PC-3 (cell line): ENCODE data around the gene FOXO6. TPM values are rescaled to one million over a fixed set of nuclear protein-coding genes. Genes with fewer than 3 reads are reported as not detected.

Experiments
- ATAC-seq: fragments of 200-7000 bp; cut with Tn5 transposase; 2 replicates; pipeline ENCODE4 v1.9.1; 2020; ENCODE audit warnings: mild to moderate bottlenecking, moderate library complexity
- BruUV-seq: library from RNA; stranded (reverse); fragments of 400-500 nt; replicated peaks from 2 replicates; lab custom pipeline; 2021; lab: Mats Ljungman, UMichigan
- CTCF ChIA-PET: fragments of 300-600 bp; sonication (Branson Sonifier 250); formaldehyde crosslinking; loops from one replicate; lab custom pipeline; 2022; ENCODE audit warnings: antibody characterized with exemption; lab: Charles Lee
- POLR2A ChIA-PET: fragments of 300-600 bp; sonication (Branson Sonifier 250); formaldehyde crosslinking; loops from one replicate; lab custom pipeline; 2022; ENCODE audit warnings: antibody characterized with exemption; ENCODE audit not compliant: unreplicated experiment; lab: Charles Lee
- DNase-seq: peaks from one replicate; pipeline ENCODE4 v3.0.0-alpha.2; 2015
- H2AFZ ChIP-seq: fragments of 300-600 bp; sonication (generic); 2 replicates; pipeline ENCODE4 v1.6.0; 2016; ENCODE audit warnings: antibody characterized with exemption, low read length
- H3F3A ChIP-seq: fragments of 300-600 bp; sonication (generic); one replicate; pipeline ENCODE4 v1.6.0; 2017; ENCODE audit warnings: antibody characterized with exemption, low read length, control low read depth, mild to moderate bottlenecking; ENCODE audit not compliant: unreplicated experiment
- H3K27ac ChIP-seq: fragments of 300-600 bp; sonication (generic); 2 replicates; pipeline ENCODE4 v1.5.1; 2016; ENCODE audit warnings: mild to moderate bottlenecking, low read length
- H3K27me3 ChIP-seq: fragments of 300-600 bp; sonication (generic); 2 replicates; pipeline ENCODE4 v1.6.1; 2016; ENCODE audit warnings: low read length, mixed read lengths
- H3K36me3 ChIP-seq: fragments of 300-600 bp; sonication (generic); 2 replicates; pipeline ENCODE4 v1.6.1; 2016; ENCODE audit warnings: low read depth, mixed run types, low read length, mixed read lengths
- H3K4me1 ChIP-seq: fragments of 300-600 bp; sonication (generic); 2 replicates; pipeline ENCODE4 v1.5.1; 2016; ENCODE audit warnings: low read length; ENCODE audit not compliant: insufficient read depth
- H3K4me2 ChIP-seq: fragments of 300-600 bp; sonication (generic); 2 replicates; pipeline ENCODE4 v1.6.0; 2016; ENCODE audit warnings: low read length
- H3K4me3 ChIP-seq: fragments of 300-600 bp; sonication (generic); 2 replicates; pipeline ENCODE4 v1.5.1; 2016; ENCODE audit warnings: mild to moderate bottlenecking, low read length, mixed read lengths
- H3K79me2 ChIP-seq: fragments of 300-600 bp; sonication (generic); 2 replicates; pipeline ENCODE4 v1.6.1; 2017; ENCODE audit warnings: low read length, mixed read lengths
- H3K9ac ChIP-seq: fragments of 300-600 bp; sonication (generic); 2 replicates; pipeline ENCODE4 v1.6.0; 2016; ENCODE audit warnings: mild to moderate bottlenecking, low read length
- H3K9me2 ChIP-seq: fragments of 300-600 bp; sonication (generic); replicated peaks from 2 replicates; pipeline ENCODE4 v1.6.1; 2016; ENCODE audit warnings: mixed run types, low read length, mixed read lengths
- H3K9me3 ChIP-seq: fragments of 300-600 bp; sonication (generic); 2 replicates; pipeline ENCODE4 v1.6.1; 2016; ENCODE audit warnings: low read length, mixed read lengths
- H4K20me1 ChIP-seq: fragments of 300-600 bp; sonication (generic); 2 replicates; pipeline ENCODE4 v1.6.1; 2016; ENCODE audit warnings: low read length, mixed read lengths
- EZH2 ChIP-seq: fragments of 300-600 bp; sonication (generic); IDR thresholded peaks from one replicate; pipeline ENCODE4 v1.6.1; 2017; ENCODE audit warnings: antibody characterized with exemption, mild to moderate bottlenecking, low read length; ENCODE audit not compliant: unreplicated experiment
- EZH2phosphoT487 ChIP-seq: fragments of 300-600 bp; sonication (generic); IDR thresholded peaks from 2 replicates; pipeline ENCODE4 v1.6.1; 2018; ENCODE audit warnings: mild to moderate bottlenecking, antibody characterized with exemption, low read length, borderline replicate concordance
- intact Hi-C: fragments of 100-400 bp; cut with micrococcal nuclease; formaldehyde crosslinking; loops from 2 replicates; pipeline ENCODE4 v1.9.0; 2023
- total RNA-seq: library from RNA; depleted of rRNA; stranded (reverse); fragments of >200 nt; gene quantifications from 2 replicates; pipeline ENCODE4 v1.2.3, GENCODE V29; 2014
- TF ChIP-seq, protein P1 (sequence below): fragments of 300-600 bp; sonication (generic); conservative IDR thresholded peaks from 2 replicates; pipeline ENCODE4 v1.5.1; 2017; ENCODE audit warnings: antibody characterized with exemption, low read depth, mild to moderate bottlenecking, low read length

The FOXO6 gene
- total RNA-seq, 1 experiment from 2014 or later = 1.2 TPM

DNA sequence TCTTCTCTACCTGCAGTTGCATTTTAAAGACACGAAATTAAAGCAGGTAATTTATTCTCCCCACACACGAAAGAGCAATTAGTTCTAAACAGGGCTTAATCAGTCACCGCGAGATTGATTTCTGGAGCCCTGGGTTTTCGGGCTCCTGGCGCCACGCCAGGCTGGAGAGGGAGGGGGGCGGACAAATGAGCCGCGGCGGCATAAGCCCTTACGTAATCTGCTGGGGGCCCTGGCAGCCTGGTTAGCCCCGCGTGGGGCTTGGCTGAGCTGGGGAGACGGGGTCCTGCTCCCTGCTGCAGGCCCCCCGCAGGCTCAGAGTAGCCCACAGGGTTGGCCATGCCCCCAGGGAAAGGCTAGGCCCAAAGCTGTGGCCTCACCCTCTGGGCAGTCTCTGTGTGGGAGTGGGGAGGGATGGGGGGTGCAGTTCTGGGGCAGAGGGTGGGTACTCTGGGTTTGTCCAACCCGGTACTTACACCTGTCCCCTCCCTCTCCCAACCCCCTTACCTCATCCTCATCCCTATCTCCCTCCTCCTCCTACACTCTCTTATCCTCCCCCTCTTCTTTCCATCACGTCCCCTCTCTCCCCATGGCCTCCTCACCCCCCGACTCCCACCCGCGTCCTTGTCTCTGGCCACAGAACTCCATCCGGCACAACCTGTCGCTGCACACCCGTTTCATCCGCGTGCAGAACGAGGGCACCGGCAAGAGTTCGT lies 19.9 kb downstream of the FOXO6 start:
- H3K27me3 ChIP-seq = no peaks in the 10 kb centered on the region
- CTCF ChIA-PET = interaction anchor here (1.5 kb wide), 1 partner anchor 20 kb away, joined by 11 read pairs; the partner anchor contains the start of gene FOXO6

DNA sequence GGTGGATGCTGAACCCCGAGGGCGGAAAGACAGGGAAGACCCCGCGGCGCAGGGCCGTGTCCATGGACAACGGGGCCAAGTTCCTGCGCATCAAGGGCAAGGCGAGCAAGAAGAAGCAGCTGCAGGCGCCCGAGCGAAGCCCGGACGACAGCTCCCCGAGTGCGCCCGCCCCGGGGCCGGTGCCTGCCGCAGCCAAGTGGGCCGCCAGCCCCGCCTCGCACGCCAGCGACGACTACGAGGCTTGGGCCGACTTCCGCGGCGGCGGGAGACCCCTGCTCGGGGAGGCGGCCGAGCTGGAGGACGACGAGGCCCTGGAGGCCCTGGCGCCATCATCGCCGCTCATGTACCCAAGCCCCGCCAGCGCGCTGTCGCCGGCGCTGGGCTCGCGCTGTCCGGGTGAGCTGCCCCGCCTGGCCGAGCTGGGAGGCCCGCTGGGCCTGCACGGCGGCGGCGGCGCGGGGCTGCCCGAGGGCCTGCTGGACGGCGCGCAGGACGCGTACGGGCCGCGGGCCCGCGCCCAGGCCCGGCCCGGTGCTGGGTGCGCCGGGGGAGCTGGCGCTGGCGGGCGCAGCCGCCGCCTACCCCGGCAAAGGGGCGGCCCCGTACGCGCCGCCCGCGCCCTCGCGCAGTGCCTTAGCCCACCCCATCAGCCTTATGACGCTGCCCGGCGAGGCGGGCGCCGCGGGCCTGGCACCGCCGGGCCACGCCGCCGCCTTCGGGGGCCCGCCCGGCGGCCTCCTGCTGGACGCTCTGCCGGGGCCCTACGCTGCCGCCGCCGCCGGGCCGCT lies 20.7 kb downstream of the FOXO6 start:
- peak overlapping the region; percentile 94 for H2AFZ ChIP-seq
- DNase-seq = peak; percentile 72
- peak; percentile 72 for ATAC-seq
- H3K4me1 ChIP-seq = peaks cover 18% of the 10 kb centered on the region
- no peaks in the 10 kb centered on the region for H3K9me3 ChIP-seq
- CTCF ChIA-PET = interaction anchor here (0.6 to 1.5 kb wide), 2 partner anchors 20 to 42 kb away, joined by 3 to 11 read pairs; partner anchors contain the start of gene FOXO6
- peak overlapping the region; percentile 78 for H3K4me3 ChIP-seq
- TF ChIP-seq EZH2phosphoT487 (no peak), EZH2 (no peak)
- TF ChIP-seq, protein P1, sequence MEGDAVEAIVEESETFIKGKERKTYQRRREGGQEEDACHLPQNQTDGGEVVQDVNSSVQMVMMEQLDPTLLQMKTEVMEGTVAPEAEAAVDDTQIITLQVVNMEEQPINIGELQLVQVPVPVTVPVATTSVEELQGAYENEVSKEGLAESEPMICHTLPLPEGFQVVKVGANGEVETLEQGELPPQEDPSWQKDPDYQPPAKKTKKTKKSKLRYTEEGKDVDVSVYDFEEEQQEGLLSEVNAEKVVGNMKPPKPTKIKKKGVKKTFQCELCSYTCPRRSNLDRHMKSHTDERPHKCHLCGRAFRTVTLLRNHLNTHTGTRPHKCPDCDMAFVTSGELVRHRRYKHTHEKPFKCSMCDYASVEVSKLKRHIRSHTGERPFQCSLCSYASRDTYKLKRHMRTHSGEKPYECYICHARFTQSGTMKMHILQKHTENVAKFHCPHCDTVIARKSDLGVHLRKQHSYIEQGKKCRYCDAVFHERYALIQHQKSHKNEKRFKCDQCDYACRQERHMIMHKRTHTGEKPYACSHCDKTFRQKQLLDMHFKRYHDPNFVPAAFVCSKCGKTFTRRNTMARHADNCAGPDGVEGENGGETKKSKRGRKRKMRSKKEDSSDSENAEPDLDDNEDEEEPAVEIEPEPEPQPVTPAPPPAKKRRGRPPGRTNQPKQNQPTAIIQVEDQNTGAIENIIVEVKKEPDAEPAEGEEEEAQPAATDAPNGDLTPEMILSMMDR = no peak
- H3F3A ChIP-seq = no peaks in the 10 kb centered on the region
- no peaks in the 10 kb centered on the region for H3K27me3 ChIP-seq
- no TSS peak for BruUV-seq
- no peaks in the 10 kb centered on the region for H4K20me1 ChIP-seq
- H3K36me3 ChIP-seq = no peaks in the 10 kb centered on the region
- peak overlapping the region; percentile 72 for H3K9ac ChIP-seq
- H3K27ac ChIP-seq = peak overlapping the region; percentile 56
- H3K79me2 ChIP-seq = no peaks in the 10 kb centered on the region; the same call in 1 of the 2 replicates
- H3K4me2 ChIP-seq = peak overlapping the region; percentile 97
- POLR2A ChIA-PET = no interaction called here
- H3K9me2 ChIP-seq = no peaks in the 10 kb centered on the region
- intact Hi-C loops = loop anchor here (5.0 kb wide), 1 partner anchor 35 kb away; no protein-coding TSS in a partner anchor

More for the DNA sequence above, 19.9 kb downstream of the FOXO6 start:
- Histone ChIP-seq H3K79me2 (no peaks in the 10 kb centered on the region; the same call in 1 of the 2 replicates), H3K9me3 (no peaks in the 10 kb centered on the region), H3K4me1 (peaks cover 18% of the 10 kb centered on the region), H2AFZ (peak overlapping the region; percentile 55), H3K36me3 (no peaks in the 10 kb centered on the region), H4K20me1 (no peaks in the 10 kb centered on the region), H3K4me3 (peak overlapping the region; percentile 70), H3K9ac (peak overlapping the region; percentile 64), H3K9me2 (no peaks in the 10 kb centered on the region), H3K27ac (no peak overlapping the region), H3K4me2 (peak overlapping the region; percentile 85), H3F3A (no peaks in the 10 kb centered on the region)
- POLR2A ChIA-PET = no interaction called here
- TF ChIP-seq EZH2 (no peak), EZH2phosphoT487 (no peak)
- TF ChIP-seq, protein P1 = no peak
- DNase-seq (no peak), ATAC-seq (no peak)
- intact Hi-C loops = loop anchor here (5.0 kb wide), 1 partner anchor 36 kb away; no protein-coding TSS in a partner anchor
- BruUV-seq = TSS peak; percentile 57
